WTC11 (cell line): ENCODE data around the gene KRTAP10-3. TPM values are rescaled to one million over a fixed set of nuclear protein-coding genes. Genes with fewer than 3 reads are reported as not detected.

Experiments
- ATAC-seq: fragments of 200-7000 bp; cut with Tn5 transposase; 2 replicates; pipeline ENCODE4 v1.10.0; 2021; ENCODE audit warnings: mild to moderate bottlenecking, moderate library complexity
- CTCF ChIA-PET: fragments of 300-600 bp; sonication (Branson Sonifier 250); formaldehyde crosslinking; loops from one replicate; lab custom pipeline; 2021; ENCODE audit warnings: antibody characterized with exemption; lab: Charles Lee
- POLR2A ChIA-PET: fragments of 350-600 bp; sonication (Branson Sonifier 250); formaldehyde crosslinking; loops from one replicate; lab custom pipeline; 2021; ENCODE audit warnings: antibody characterized with exemption; lab: Charles Lee
- DNase-seq: peaks from one replicate; pipeline ENCODE4 v3.0.0; 2021; ENCODE audit warnings: low spot score
- H3K27ac Mint-ChIP-seq: 2 replicates; pipeline ENCODE4 v1.8.0; 2021; ENCODE audit warnings: mixed read lengths
- H3K27me3 Mint-ChIP-seq: 2 replicates; pipeline ENCODE4 v1.8.0; 2021; ENCODE audit warnings: low read depth, mild to moderate bottlenecking, moderate library complexity, mixed read lengths
- H3K36me3 Mint-ChIP-seq: 2 replicates; pipeline ENCODE4 v1.8.0; 2021; ENCODE audit warnings: mixed read lengths
- H3K4me1 Mint-ChIP-seq: 2 replicates; pipeline ENCODE4 v1.8.0; 2022; ENCODE audit warnings: mixed read lengths
- H3K4me3 Mint-ChIP-seq: 2 replicates; pipeline ENCODE4 v1.8.0; 2021; ENCODE audit warnings: mild to moderate bottlenecking, moderate library complexity, mixed read lengths
- H3K9me3 Mint-ChIP-seq: 2 replicates; pipeline ENCODE4 v1.8.0; 2021; ENCODE audit warnings: mixed read lengths
- ESRRA ChIP-seq: sonication (generic); formaldehyde crosslinking; IDR thresholded peaks from 2 replicates; pipeline ENCODE4 v1.8.1; 2022; ENCODE audit warnings: mild to moderate bottlenecking, missing genetic modification reagents, borderline replicate concordance
- IRF2 ChIP-seq: sonication (generic); formaldehyde crosslinking; IDR thresholded peaks from 2 replicates; pipeline ENCODE4 v1.8.0; 2022; ENCODE audit warnings: low read depth, missing genetic modification reagents, borderline replicate concordance
- JUN ChIP-seq: sonication (generic); formaldehyde crosslinking; IDR thresholded peaks from 2 replicates; pipeline ENCODE4 v1.8.0; 2023; ENCODE audit warnings: mild to moderate bottlenecking, missing genetic modification reagents
- KAT7 ChIP-seq: sonication (generic); formaldehyde crosslinking; IDR thresholded peaks from 2 replicates; pipeline ENCODE4 v1.8.1; 2023; ENCODE audit warnings: missing genetic modification reagents, mild to moderate bottlenecking, borderline replicate concordance
- NFYB ChIP-seq: sonication (generic); formaldehyde crosslinking; conservative IDR thresholded peaks from 2 replicates; pipeline ENCODE4 v1.8.0; 2022; ENCODE audit warnings: low read depth, missing genetic modification reagents
- SOX15 ChIP-seq: fragments of 250-450 bp; sonication (Bioruptor Pico); IDR thresholded peaks from 2 replicates; pipeline ENCODE4 v1.9.0; 2021; ENCODE audit warnings: mild to moderate bottlenecking
- ZBTB21 ChIP-seq: sonication (generic); formaldehyde crosslinking; IDR thresholded peaks from 2 replicates; pipeline ENCODE4 v1.8.1; 2023; ENCODE audit warnings: mild to moderate bottlenecking, missing genetic modification reagents, borderline replicate concordance
- ZNF263 ChIP-seq: sonication (generic); formaldehyde crosslinking; IDR thresholded peaks from 2 replicates; pipeline ENCODE4 v1.8.1; 2022; ENCODE audit warnings: low read depth, mild to moderate bottlenecking, moderate library complexity, missing genetic modification reagents
- ZNF416 ChIP-seq: fragments of 250-450 bp; sonication (Bioruptor Pico); IDR thresholded peaks from 2 replicates; pipeline ENCODE4 v1.9.0; 2021; ENCODE audit warnings: mild to moderate bottlenecking, inconsistent platforms
- total RNA-seq: library from RNA; stranded (reverse); gene quantifications from 3 replicates; pipeline ENCODE4 v1.2.3, GENCODE V29; 2021
- TF ChIP-seq, protein P1 (sequence below): sonication (generic); formaldehyde crosslinking; IDR thresholded peaks from 2 replicates; pipeline ENCODE4 v1.8.0; 2022; ENCODE audit warnings: mild to moderate bottlenecking, missing genetic modification reagents
- TF ChIP-seq, protein P2 (sequence below): sonication (generic); formaldehyde crosslinking; IDR thresholded peaks from 2 replicates; pipeline ENCODE4 v1.8.1; 2023; ENCODE audit warnings: mild to moderate bottlenecking, missing genetic modification reagents, moderate library complexity
- TF ChIP-seq, protein P3 (sequence below): sonication (generic); formaldehyde crosslinking; IDR thresholded peaks from 2 replicates; pipeline ENCODE4 v1.8.0; 2022; ENCODE audit warnings: mild to moderate bottlenecking, missing genetic modification reagents
- TF ChIP-seq, protein P4 (sequence below): fragments of 250-450 bp; sonication (Bioruptor Pico); conservative IDR thresholded peaks from 2 replicates; pipeline ENCODE4 v1.9.0; 2021; ENCODE audit warnings: mild to moderate bottlenecking
- TF ChIP-seq, protein P5 (sequence below): fragments of 200-600 bp; IDR thresholded peaks from 2 replicates; pipeline ENCODE4 v1.8.0; 2022; ENCODE audit warnings: antibody characterized with exemption
- TF ChIP-seq, protein P6 (sequence below): sonication (generic); formaldehyde crosslinking; IDR thresholded peaks from 2 replicates; pipeline ENCODE4 v1.8.1; 2023; ENCODE audit warnings: mild to moderate bottlenecking, missing genetic modification reagents, moderate library complexity
- TF ChIP-seq, protein P7 (sequence below): sonication (generic); formaldehyde crosslinking; conservative IDR thresholded peaks from 2 replicates; pipeline ENCODE4 v1.8.1; 2023; ENCODE audit warnings: mild to moderate bottlenecking, low read depth, missing genetic modification reagents, moderate library complexity

Gene KRTAP10-3
- total RNA-seq, 1 experiment from 2014 or later, result not detected

DNA sequence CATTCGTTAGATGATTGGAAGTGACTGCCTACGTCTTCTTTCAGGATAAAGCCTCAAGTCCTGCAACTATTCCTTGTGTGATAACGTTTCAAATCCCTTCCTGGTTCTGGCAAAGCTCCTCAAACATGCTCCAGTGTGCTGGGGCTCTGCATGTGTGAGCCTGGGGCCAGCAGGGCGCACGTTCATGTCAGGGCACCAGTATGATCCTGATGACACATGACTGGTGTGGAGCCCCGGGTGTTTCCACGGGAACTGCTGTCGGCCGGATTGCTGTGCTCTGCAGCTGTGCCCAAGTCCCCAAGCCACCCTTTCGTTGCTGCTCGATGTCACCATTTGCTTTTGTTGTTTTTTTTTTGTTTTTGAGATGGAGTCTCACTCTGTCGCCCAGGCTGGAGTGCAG, 39.9 kb downstream of the KRTAP10-3 start:
- POLR2A ChIA-PET, result no interaction called here
- no peak for ATAC-seq

DNA sequence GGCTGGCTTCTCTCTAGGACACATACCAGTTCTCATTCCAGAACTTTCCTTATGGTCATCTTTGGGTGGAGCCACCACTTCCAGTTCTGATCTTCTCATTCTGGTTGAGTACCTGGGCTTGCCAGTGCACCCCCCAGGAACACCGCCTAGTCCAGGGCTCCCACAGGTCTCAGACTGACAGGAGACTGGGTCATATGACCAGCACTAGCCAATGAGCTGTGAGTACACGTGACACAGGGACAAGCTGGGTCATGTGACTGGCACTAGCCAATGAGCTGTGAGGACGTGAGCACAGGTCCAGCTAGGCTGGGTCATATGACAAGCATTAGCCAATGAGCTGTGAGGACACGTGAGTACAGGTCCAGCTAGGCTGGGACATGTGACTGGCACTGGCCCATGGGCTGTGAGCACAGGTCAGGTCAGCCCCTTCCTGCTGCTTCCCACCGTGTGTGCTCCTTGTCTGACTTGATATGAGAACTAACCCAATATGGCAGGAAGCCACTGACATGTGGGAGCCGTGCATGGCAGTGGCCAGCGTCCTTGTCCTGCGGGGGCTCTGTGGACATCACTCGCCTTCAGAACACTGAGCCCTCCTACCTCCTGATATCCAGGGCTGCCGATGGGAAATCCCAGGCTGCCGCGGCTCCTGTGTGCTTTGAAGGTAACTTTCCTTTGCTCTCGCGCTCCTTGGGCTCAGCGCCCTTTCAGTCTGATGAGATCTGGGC, 41.3 kb downstream of the KRTAP10-3 start:
- H3K9me3 Mint-ChIP-seq, result peaks cover 10% of the 10 kb centered on the region
- TF ChIP-seq JUN (no peak), NFYB (CRISPR knock-in tag) (peak; percentile 84)
- TF ChIP-seq, protein P1, sequence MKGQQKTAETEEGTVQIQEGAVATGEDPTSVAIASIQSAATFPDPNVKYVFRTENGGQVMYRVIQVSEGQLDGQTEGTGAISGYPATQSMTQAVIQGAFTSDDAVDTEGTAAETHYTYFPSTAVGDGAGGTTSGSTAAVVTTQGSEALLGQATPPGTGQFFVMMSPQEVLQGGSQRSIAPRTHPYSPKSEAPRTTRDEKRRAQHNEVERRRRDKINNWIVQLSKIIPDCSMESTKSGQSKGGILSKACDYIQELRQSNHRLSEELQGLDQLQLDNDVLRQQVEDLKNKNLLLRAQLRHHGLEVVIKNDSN, result peak; percentile 96
- TF ChIP-seq, protein P2, sequence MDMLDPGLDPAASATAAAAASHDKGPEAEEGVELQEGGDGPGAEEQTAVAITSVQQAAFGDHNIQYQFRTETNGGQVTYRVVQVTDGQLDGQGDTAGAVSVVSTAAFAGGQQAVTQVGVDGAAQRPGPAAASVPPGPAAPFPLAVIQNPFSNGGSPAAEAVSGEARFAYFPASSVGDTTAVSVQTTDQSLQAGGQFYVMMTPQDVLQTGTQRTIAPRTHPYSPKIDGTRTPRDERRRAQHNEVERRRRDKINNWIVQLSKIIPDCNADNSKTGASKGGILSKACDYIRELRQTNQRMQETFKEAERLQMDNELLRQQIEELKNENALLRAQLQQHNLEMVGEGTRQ (CRISPR knock-in tag), result peak; percentile 97
- TF ChIP-seq, protein P3, sequence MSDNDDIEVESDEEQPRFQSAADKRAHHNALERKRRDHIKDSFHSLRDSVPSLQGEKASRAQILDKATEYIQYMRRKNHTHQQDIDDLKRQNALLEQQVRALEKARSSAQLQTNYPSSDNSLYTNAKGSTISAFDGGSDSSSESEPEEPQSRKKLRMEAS (CRISPR knock-in tag), result peak; percentile 71
- peak overlapping the region; percentile 17; the same call in 1 of the 2 replicates for H3K4me3 Mint-ChIP-seq
- peak; percentile 45 for ATAC-seq
- 0 out of 2 replicates have a peak, but pooled peaks cover 5% of the 10 kb centered on the region for H3K4me1 Mint-ChIP-seq
- ChIA-PET CTCF (interaction anchor here (0.5 to 2.1 kb wide), 4 partner anchors 29 to 1580 kb away, joined by 3 to 7 read pairs (median 4); no protein-coding TSS in a partner anchor), POLR2A (no interaction called here)
- no peaks in the 10 kb centered on the region for H3K36me3 Mint-ChIP-seq
- no peaks in the 10 kb centered on the region; the same call in 1 of the 2 replicates for H3K27me3 Mint-ChIP-seq
- no peak overlapping the region; the same call in 1 of the 2 replicates for H3K27ac Mint-ChIP-seq
- peak; percentile 51 for DNase-seq

More for the DNA sequence above, 39.9 kb downstream of the KRTAP10-3 start:
- no peaks in the 10 kb centered on the region for H3K36me3 Mint-ChIP-seq
- H3K9me3 Mint-ChIP-seq, result peaks cover 10% of the 10 kb centered on the region
- no peak for DNase-seq
- TF ChIP-seq, protein P4, sequence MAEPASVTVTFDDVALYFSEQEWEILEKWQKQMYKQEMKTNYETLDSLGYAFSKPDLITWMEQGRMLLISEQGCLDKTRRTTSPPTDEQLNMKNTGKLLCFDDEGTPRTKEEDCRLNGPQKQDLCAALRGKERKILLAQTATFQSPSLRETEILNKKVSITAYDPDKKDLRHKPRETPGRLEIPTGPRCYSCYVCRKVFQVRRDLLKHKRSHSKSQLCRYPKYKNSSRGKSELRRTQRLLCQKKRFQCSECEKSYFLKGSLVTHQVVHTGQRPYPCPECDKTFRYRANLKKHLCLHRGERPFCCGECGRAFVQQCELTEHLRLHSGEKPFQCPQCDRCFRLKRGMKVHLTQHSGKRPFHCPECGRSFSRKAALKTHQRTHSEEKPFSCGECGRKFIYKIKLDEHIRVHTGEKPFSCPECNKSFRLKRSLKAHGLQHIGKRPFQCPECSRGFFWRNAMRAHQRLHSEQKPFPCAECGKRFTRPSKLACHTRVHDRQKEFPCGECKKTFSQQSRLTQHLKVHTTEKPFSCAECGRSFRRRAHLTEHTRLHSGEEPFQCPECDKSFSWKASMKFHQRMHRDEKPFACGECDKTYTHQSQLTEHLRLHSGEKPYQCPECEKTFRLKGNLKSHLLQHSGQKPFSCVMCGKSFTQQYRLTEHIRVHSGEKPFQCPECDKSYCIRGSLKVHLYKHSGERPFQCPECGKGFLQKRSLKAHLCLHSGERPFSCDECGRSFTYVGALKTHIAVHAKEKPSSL (CRISPR knock-in tag), result no peak
- TF ChIP-seq NFYB (CRISPR knock-in tag) (no peak), SOX15 (no peak), IRF2 (CRISPR knock-in tag) (no peak), ESRRA (CRISPR knock-in tag) (no peak), ZBTB21 (CRISPR knock-in tag) (no peak), ZNF416 (CRISPR knock-in tag) (no peak), KAT7 (CRISPR knock-in tag) (no peak), ZNF263 (CRISPR knock-in tag) (no peak)
- TF ChIP-seq, protein P5, sequence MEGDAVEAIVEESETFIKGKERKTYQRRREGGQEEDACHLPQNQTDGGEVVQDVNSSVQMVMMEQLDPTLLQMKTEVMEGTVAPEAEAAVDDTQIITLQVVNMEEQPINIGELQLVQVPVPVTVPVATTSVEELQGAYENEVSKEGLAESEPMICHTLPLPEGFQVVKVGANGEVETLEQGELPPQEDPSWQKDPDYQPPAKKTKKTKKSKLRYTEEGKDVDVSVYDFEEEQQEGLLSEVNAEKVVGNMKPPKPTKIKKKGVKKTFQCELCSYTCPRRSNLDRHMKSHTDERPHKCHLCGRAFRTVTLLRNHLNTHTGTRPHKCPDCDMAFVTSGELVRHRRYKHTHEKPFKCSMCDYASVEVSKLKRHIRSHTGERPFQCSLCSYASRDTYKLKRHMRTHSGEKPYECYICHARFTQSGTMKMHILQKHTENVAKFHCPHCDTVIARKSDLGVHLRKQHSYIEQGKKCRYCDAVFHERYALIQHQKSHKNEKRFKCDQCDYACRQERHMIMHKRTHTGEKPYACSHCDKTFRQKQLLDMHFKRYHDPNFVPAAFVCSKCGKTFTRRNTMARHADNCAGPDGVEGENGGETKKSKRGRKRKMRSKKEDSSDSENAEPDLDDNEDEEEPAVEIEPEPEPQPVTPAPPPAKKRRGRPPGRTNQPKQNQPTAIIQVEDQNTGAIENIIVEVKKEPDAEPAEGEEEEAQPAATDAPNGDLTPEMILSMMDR, result no peak
- TF ChIP-seq, protein P6, sequence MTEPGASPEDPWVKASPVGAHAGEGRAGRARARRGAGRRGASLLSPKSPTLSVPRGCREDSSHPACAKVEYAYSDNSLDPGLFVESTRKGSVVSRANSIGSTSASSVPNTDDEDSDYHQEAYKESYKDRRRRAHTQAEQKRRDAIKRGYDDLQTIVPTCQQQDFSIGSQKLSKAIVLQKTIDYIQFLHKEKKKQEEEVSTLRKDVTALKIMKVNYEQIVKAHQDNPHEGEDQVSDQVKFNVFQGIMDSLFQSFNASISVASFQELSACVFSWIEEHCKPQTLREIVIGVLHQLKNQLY (CRISPR knock-in tag), result no peak
- TF ChIP-seq, protein P7, sequence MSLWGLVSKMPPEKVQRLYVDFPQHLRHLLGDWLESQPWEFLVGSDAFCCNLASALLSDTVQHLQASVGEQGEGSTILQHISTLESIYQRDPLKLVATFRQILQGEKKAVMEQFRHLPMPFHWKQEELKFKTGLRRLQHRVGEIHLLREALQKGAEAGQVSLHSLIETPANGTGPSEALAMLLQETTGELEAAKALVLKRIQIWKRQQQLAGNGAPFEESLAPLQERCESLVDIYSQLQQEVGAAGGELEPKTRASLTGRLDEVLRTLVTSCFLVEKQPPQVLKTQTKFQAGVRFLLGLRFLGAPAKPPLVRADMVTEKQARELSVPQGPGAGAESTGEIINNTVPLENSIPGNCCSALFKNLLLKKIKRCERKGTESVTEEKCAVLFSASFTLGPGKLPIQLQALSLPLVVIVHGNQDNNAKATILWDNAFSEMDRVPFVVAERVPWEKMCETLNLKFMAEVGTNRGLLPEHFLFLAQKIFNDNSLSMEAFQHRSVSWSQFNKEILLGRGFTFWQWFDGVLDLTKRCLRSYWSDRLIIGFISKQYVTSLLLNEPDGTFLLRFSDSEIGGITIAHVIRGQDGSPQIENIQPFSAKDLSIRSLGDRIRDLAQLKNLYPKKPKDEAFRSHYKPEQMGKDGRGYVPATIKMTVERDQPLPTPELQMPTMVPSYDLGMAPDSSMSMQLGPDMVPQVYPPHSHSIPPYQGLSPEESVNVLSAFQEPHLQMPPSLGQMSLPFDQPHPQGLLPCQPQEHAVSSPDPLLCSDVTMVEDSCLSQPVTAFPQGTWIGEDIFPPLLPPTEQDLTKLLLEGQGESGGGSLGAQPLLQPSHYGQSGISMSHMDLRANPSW (CRISPR knock-in tag), result no peak
- 0 out of 2 replicates have a peak, but pooled peaks cover 5% of the 10 kb centered on the region for H3K4me1 Mint-ChIP-seq
- H3K27me3 Mint-ChIP-seq, result no peaks in the 10 kb centered on the region; the same call in 1 of the 2 replicates
- no peak overlapping the region for H3K4me3 Mint-ChIP-seq
- CTCF ChIA-PET, result interaction anchor here (1.2 kb wide), 1 partner anchor 274 kb away, joined by 3 read pairs; no protein-coding TSS in a partner anchor
- no peak overlapping the region for H3K27ac Mint-ChIP-seq
